Gastrocnemius medialis (tissue), 4 donors: Measurements from ENCODE around the gene BACE2.

Experiments used
- CTCF ChIP-seq, 5 experiments: fragments of 450-650 bp in 3 of 5; fragments of 200-600 bp in 2 of 5; sonication (generic) in 2 of 5; IDR thresholded peaks in 4 of 5; conservative IDR thresholded peaks in 1 of 5; 1 replicate in 4 of 5; 2 replicates in 1 of 5; pipeline ENCODE4 v1.5.1; 2016 to 2019; ENCODE audit warnings: antibody characterized with exemption in 5 of 5, mild to moderate bottlenecking in 3 of 5, moderate library complexity in 3 of 5
- POLR2A ChIP-seq, 2 donors: fragments of 450-650 bp; IDR thresholded peaks; one replicate each; pipeline ENCODE4 v1.6.1; 2017; ENCODE audit warnings: antibody characterized with exemption in 2 of 2, mild to moderate bottlenecking in 2 of 2, moderate library complexity in 2 of 2

GRCh38 chr21:41326414-41327080, 158.6 kb downstream of the BACE2 start:
- TF ChIP-seq CTCF (IDR thresholded peaks at IDR 0.05 in 4 of 5, conservative IDR thresholded peaks at IDR 0.05 in 1 of 5): no peak
- TF ChIP-seq POLR2A (IDR thresholded peaks at IDR 0.05): no peak
